Diencephalon (tissue), 1 donor: ENCODE measurements around the gene UBB. TPM values are rescaled to one million over a fixed set of nuclear protein-coding genes. Genes with fewer than 3 reads are reported as not detected.

Source experiments
- total RNA-seq: library from RNA; depleted of rRNA; stranded (reverse); fragments of >200 nt; gene quantifications from one replicate; pipeline ENCODE4 v1.2.3, GENCODE V29; 2014

The UBB gene
- 1,701 TPM for total RNA-seq

GRCh38 chr17:16380640-16381495 lies at the start of gene UBB:
UBB (plus strand) TSS chr17:16381091; CDS start chr17:16381908, 817 bp downstream.

GRCh38 chr17:16353317-16354174 lies 27.3 kb upstream of the UBB start, which contains the start of gene CENPV:
CENPV (minus strand) TSS chr17:16353469; CDS start chr17:16353436, 33 bp downstream.

GRCh38 chr17:16415031-16415924 lies 34.4 kb downstream of the UBB start, which contains the start of gene TRPV2:
TRPV2 (plus strand) TSS chr17:16415571; CDS start chr17:16417669, 2,098 bp downstream.

Other genes with a start within 250 kb of the UBB start
- 109 TPM for gene NCOR1, start 165.6 kb upstream of the UBB start, total RNA-seq
- gene PIGL, start 163.9 kb upstream of the UBB start, total RNA-seq: 27.5 TPM
- gene CENPV, start 27.6 kb upstream of the UBB start, total RNA-seq: 71.0 TPM
- 11.1 TPM for gene TRPV2, start 34.5 kb downstream of the UBB start, total RNA-seq
- gene LRRC75A, start 111.1 kb downstream of the UBB start, total RNA-seq: 9.0 TPM
- 25.4 TPM for gene ZNF287, start 188.1 kb downstream of the UBB start, total RNA-seq